HT1080 (cell line): Measurements from ENCODE around the gene RICTOR. TPM values are rescaled to one million over a fixed set of nuclear protein-coding genes. Genes with fewer than 3 reads are reported as not detected.
"Not testable (repeated sequence)": the region's sequence is repeated elsewhere in the genome, so short reads cannot be mapped to it uniquely, and the experiment has no call there.

Experiments
- DNase-seq: peaks from one replicate; pipeline ENCODE4 v3.0.0-alpha.2; 2015; ENCODE audit warnings: low read depth
- total RNA-seq: library from RNA; depleted of rRNA; stranded (reverse); fragments of >200 nt; shearing (Covaris generic); gene quantifications from 2 replicates; pipeline ENCODE4 v1.2.3, GENCODE V29; 2014

Gene RICTOR
- total RNA-seq, 1 experiment from 2014 or later: 8.2 TPM

DNA sequence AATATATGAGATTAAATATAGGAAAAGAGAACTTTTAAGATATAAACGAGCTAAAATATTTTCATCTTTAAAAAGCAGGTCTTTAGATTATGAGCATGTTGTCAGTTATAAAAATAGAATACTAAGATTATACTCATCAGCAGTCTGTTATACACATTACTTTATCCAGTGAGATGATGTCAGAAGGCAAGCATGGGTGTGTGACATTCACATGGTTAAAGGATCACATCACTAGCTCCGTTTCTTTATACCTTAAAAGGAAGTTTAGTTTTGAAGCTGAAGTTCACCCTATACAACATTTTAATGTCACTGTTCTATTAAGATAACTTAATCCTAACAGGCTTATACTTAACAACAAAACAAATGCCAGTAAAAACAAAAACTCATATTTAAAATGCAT lies 59.6 kb downstream of the RICTOR start:
- no peak for DNase-seq

GRCh38 chr5:39013938-39014337 lies 60.3 kb downstream of the RICTOR start:
- DNase-seq: no peak

GRCh38 chr5:39010958-39011357 lies 63.2 kb downstream of the RICTOR start:
- not testable (repeated sequence) for DNase-seq

DNA sequence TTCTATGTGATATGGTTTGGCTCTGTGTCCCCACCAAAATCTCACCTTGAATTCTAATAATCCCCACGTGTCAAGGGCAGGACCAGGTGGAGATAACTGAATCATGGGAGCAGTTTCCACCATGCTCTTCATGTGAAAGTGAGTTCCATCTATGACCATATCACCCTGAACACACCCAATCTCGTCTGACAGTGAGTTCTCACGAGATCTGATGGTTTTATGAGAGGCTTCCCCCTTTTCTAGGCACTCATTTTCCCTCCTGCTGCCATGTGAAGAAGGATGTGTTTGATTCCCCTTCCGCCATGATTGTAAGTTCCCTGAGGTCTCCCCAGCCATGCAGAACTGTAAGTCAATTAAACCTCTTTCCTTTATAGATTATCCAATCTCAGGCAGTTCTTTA lies 64.2 kb downstream of the RICTOR start:
- no peak for DNase-seq

- DNase-seq: no peak
Measured at GRCh38 chr5:39009280-39009679, 64.9 kb downstream of the RICTOR start.

DNA sequence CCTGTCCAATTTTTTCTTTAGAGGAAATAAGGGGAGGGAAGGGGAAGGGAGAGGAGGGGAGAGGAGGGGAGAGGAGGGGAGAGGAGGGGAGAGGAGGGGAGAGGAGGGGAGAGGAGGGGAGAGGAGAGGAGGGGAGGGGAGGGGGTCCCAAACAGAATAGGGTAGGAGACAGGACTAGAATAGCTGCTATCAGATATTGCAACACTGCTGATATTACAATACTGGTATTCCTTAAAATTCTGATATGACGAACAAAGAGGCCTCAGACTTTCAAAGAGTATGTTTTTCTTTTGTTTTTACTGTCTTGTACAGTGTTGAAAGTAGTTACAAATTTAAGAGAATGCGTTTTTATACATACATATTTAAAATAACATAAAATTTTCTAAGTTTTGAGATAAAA lies 67.5 kb downstream of the RICTOR start:
- no peak for DNase-seq

DNA sequence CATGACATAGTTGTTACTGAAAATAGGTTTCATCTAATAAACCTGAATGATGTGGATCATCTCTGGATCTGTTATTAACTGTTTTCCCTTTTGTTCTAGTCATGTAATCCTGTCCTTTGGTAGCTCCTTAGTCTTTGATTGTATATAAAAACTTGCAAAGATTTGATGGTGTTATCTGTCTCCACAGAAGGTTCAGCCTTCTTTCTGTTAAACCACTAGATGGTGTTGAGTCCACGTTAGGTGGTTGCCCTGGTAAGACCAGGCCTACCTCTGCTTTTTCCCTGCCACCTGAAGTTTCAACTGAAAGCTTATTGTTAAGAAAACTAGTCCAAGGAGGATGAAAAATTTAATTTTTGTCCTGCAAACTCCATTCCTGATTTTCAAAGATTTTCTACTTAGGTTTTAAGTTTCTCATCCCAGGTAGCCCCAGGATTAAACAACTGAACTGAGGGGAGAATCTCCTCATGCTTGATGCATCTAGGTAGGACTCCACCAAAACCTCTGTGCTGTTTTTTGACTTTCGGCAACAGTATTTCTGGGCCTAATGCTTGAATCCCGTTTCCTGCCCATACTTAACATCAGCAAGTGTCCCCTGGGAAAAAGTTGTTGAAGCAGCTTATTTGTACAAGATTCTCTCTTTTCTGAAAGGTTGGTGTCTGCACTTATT lies 68.5 kb downstream of the RICTOR start:
- no peak for DNase-seq

DNA sequence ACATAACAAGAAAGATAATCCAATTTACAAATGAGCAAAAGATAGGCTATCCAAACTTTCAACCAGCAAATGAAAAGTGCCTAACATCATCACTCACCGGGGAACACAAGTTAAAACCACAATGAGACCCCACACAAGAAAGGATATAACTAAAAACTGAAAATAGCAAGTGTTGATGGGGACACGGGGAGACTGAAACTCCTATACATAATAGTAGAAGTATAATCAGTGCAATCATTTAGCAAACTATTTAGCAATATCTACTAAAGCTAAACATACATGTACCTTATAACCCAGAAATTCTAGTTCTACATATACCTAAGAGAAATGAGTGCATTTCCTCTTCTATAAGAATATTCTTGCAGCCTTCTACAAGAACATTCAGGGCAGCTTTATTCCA lies 72.5 kb downstream of the RICTOR start:
- DNase-seq: no peak

DNA sequence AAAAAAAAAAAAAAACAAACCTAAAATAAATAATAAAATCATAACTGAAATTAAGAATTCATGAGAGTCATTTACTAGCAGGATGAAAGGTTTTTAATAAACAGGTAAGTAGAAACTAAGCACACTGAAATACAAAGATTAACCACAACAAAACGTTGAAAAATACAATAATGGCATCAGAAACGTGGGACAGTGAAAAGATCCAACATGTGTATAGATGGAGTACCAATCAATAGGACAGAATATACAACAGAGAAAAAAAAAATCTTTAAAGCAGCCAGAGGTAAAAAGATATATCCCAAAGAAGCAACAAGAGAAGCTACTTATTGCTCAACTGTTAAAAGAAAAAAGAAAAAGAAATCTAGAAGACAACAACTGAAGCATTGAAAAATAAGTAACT lies 75.2 kb downstream of the RICTOR start:
- DNase-seq: no peak

GRCh38 chr5:38997591-38997990 lies 76.6 kb downstream of the RICTOR start:
- no peak for DNase-seq

GRCh38 chr5:38996123-38996522 lies 78.1 kb downstream of the RICTOR start:
- DNase-seq: no peak

- DNase-seq: peak; percentile 80
Measured at GRCh38 chr5:38994324-38994927, 79.8 kb downstream of the RICTOR start.

DNA sequence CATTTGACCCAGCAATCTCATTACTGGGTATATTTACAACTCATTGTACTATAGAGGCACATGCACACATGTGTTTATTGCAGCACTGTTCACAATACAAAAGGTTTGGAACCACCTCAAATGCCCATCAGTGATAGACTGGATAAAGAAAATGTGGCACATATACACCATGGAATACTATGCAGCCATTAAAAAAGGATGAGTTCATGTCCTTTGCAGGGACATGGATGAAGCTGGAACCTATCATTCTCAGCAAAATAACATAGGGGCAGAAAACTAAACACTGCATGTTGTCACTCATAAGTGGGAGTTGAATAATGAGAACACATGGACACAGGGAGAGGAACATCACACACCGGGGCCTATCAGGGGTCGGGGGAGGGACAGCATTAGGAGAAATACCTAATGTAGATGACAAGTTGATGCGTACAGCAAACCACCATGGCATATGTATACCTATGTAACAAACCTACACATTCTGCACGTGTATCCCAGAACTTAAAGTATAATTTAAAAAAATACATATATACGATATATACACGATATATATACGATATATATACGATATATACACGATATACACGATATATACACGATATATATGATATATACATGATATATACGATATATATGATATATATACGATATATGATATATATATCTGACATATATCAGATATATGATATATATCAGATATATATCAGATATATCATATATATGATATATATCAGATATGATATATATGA lies 84.1 kb downstream of the RICTOR start:
- DNase-seq: not testable (repeated sequence)

- no peak for DNase-seq
Measured at GRCh38 chr5:38985909-38986452, 88.2 kb downstream of the RICTOR start.

DNA sequence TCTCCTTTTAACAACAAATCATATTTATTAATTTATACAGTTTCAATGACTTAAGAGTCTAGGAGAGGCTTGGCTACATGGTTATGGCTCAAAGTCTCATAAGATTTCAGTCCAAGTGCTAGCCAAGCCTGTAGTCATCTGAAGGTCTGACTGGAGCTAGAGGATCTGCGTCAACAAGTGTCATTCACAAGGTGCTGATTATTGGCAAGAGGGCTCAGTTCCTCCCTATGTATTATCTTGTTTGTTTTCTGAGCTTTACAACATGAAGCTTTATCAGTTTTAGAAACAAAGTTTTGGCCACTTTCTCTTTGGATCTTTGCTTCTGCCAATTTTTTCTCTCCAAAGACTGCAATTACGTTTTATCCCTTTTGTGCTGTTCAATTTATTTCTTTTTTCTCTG lies 94.7 kb downstream of the RICTOR start:
- DNase-seq: no peak

DNA sequence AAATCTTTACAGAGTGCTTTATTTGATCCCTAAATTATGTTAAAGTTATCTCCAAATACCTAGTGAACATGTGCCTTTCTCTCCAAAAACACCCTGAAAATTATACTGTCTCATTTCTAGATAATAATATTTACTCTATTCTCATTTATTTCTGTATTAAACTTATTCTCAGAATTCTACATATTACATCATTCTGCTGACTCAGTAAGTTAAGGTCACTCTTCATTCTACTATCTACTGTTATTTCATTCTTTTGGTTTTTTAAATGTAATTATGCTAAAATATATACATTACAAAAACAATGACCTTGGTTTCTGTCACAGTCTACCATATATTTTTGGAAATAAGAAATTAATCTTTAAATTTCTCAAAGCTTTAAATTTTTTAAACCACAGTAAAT lies 96.2 kb downstream of the RICTOR start:
- no peak for DNase-seq

GRCh38 chr5:38968665-38969064 lies 105.5 kb downstream of the RICTOR start:
- DNase-seq: no peak

- no peak for DNase-seq
Measured at GRCh38 chr5:38961691-38962090, 112.5 kb downstream of the RICTOR start.

DNA sequence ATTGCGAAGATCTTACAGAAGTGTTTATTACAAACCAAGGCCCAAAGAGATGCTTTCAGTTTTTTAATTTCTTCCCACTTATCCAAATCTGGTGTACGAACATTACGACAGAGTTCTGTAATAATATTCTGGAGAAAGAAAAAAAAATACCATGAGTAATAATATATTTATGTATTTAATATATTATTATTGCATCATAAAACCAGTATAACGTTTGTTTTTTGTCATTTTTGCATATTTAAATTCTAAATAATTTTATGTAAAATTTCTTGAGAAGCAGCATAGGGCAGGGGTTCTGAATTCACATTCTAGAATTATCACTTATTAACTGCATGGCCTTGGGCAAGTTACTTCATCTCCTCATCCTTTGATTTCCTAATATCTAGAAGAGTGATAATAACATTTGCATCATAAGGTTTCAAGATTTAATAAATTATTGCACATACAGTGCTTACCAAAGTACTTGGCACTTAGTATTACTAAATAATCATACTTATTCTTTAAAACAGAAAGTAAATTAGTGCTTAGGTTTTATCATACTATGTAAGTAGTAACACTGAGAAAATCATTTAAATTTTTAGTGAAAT lies 120.7 kb downstream of the RICTOR start:
- no peak for DNase-seq

GRCh38 chr5:38948501-38948900 lies 125.7 kb downstream of the RICTOR start:
- DNase-seq: no peak

DNA sequence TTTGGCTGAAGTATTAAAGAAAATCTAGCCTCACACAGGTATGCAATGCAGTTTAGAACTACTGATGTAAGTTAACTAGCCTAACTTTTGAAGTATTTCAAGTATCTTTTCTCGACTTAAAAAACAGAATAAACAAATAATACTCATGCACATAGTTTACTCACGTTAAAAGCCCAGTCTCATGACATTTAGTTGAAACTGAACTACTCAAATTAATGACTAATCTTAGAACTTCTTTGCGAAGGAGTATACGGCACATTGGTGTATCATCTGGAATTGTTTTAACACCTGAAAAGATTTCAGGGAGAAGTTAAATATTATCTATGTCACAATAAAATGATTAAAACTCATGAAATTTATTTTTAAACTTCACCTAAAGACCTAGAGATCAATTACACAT lies 129.9 kb downstream of the RICTOR start:
- no peak for DNase-seq

- DNase-seq: no peak
Measured at GRCh38 chr5:38941912-38942311, 132.3 kb downstream of the RICTOR start.
